Measurements from ENCODE around the gene DCUN1D5.

DNA sequence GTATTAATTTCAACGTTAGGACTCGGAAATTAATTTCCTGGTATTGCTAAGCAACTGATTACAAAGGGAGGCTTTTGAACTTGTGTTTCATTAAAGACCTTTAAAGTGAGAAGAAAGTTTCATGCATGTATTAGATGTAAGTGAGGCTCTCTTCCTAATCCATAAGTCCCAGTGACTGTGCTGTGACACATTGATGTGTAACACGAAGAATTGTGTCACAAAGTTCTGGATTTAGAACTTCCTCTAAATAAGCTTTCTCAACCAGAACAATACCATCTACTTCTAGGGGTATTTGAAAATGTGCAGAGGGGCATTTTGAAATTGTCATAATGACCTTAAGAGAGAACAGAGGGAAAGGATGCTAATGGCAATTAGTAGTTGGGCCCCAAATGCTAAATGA lies 14.4 kb downstream of the DCUN1D5 start:
- TF ChIP-seq, protein P1, sequence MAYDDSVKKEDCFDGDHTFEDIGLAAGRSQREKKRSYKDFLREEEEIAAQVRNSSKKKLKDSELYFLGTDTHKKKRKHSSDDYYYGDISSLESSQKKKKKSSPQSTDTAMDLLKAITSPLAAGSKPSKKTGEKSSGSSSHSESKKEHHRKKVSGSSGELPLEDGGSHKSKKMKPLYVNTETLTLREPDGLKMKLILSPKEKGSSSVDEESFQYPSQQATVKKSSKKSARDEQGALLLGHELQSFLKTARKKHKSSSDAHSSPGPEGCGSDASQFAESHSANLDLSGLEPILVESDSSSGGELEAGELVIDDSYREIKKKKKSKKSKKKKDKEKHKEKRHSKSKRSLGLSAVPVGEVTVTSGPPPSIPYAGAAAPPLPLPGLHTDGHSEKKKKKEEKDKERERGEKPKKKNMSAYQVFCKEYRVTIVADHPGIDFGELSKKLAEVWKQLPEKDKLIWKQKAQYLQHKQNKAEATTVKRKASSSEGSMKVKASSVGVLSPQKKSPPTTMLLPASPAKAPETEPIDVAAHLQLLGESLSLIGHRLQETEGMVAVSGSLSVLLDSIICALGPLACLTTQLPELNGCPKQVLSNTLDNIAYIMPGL (CRISPR knock-in tag; IDR thresholded peaks at IDR 0.05) = no peak
- no peak for TF ChIP-seq ZNF431 (CRISPR knock-in tag; IDR thresholded peaks at IDR 0.05)
- no peak for TF ChIP-seq POLR2AphosphoS5 (IDR thresholded peaks at IDR 0.05; ENCODE audit: control insufficient read depth, insufficient read depth, low read depth, low read length)
- TF ChIP-seq SPI1 (IDR thresholded peaks at IDR 0.05; ENCODE audit: borderline replicate concordance, low read depth, low read length) = no peak
- TF ChIP-seq RFX7 (CRISPR knock-in tag; IDR thresholded peaks at IDR 0.05) = no peak
- no peak for TF ChIP-seq FOXJ3 (CRISPR knock-in tag; IDR thresholded peaks at IDR 0.05)
- TF ChIP-seq SAFB2 (IDR thresholded peaks at IDR 0.05; ENCODE audit: borderline replicate concordance, low read depth, low read length, severe bottlenecking) = no peak
- no peak for TF ChIP-seq DDX20 (tag; IDR thresholded peaks at IDR 0.05; ENCODE audit: low read depth)
- TF ChIP-seq RAD21 (CRISPR knock-in tag; conservative IDR thresholded peaks at IDR 0.05 in 1 of 2, IDR thresholded peaks at IDR 0.05 in 1 of 2) = no peak
- TF ChIP-seq ZNF785 (CRISPR knock-in tag; IDR thresholded peaks at IDR 0.05) = no peak
- TF ChIP-seq, protein P2, sequence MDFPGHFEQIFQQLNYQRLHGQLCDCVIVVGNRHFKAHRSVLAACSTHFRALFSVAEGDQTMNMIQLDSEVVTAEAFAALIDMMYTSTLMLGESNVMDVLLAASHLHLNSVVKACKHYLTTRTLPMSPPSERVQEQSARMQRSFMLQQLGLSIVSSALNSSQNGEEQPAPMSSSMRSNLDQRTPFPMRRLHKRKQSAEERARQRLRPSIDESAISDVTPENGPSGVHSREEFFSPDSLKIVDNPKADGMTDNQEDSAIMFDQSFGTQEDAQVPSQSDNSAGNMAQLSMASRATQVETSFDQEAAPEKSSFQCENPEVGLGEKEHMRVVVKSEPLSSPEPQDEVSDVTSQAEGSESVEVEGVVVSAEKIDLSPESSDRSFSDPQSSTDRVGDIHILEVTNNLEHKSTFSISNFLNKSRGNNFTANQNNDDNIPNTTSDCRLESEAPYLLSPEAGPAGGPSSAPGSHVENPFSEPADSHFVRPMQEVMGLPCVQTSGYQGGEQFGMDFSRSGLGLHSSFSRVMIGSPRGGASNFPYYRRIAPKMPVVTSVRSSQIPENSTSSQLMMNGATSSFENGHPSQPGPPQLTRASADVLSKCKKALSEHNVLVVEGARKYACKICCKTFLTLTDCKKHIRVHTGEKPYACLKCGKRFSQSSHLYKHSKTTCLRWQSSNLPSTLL (IDR thresholded peaks at IDR 0.05) = no peak
